HL-60 (cell line): ENCODE measurements around the gene AREG.
A peak's percentile ranks its signal among the peaks of the same experiment; 100 is the strongest.
"Not testable (repeated sequence)": the region's sequence is repeated elsewhere in the genome, so short reads cannot be mapped to it uniquely, and the experiment has no call there.

Source experiments
- DNase-seq, 2 experiments: peaks; one replicate each; pipeline ENCODE4 v3.0.0-alpha.2; 2010 to 2020; ENCODE audit warnings: low read depth in 1 of 2, low spot score in 1 of 2
- H3K27ac ChIP-seq: fragments of 250-450 bp; sonication (Bioruptor Pico); replicated peaks from 2 replicates; pipeline ENCODE4 v1.5.1; 2020; ENCODE audit warnings: mild to moderate bottlenecking, moderate library complexity
- H3K27me3 ChIP-seq: fragments of 250-450 bp; sonication (Bioruptor Pico); 2 replicates; pipeline ENCODE4 v1.5.1; 2021; ENCODE audit warnings: mild to moderate bottlenecking, moderate library complexity; ENCODE audit not compliant: insufficient read depth, poor library complexity, severe bottlenecking
- H3K4me3 ChIP-seq: replicated peaks from 2 replicates; pipeline ENCODE4 v1.5.1; 2011; ENCODE audit warnings: mild to moderate bottlenecking, control low read depth, low read length; ENCODE audit not compliant: insufficient read depth
- GABPA ChIP-seq: IDR thresholded peaks from 2 replicates; pipeline ENCODE4 v1.6.1; 2012; ENCODE audit warnings: low read depth
- POLR2AphosphoS5 ChIP-seq: IDR thresholded peaks from 2 replicates; pipeline ENCODE4 v1.6.1; 2012; ENCODE audit warnings: low read depth
- SPI1 ChIP-seq: IDR thresholded peaks from 2 replicates; pipeline ENCODE4 v1.6.1; 2012; ENCODE audit warnings: low read depth, mild to moderate bottlenecking, borderline replicate concordance
- long read RNA-seq: library from polyadenylated mRNA; unstranded; transcript quantifications from one replicate; pipeline ENCODE4 v2.0.0, GENCODE V29; 2020
- TF ChIP-seq, protein P1 (sequence below): IDR thresholded peaks from one replicate; pipeline ENCODE4 v1.5.1; 2011; ENCODE audit warnings: low read length, control low read depth, inconsistent platforms; ENCODE audit not compliant: insufficient read depth
- TF ChIP-seq, protein P2 (sequence below): IDR thresholded peaks from 2 replicates; pipeline ENCODE4 v1.6.1; 2012; ENCODE audit warnings: low read depth; ENCODE audit not compliant: insufficient replicate concordance

AREG gene, protein sequence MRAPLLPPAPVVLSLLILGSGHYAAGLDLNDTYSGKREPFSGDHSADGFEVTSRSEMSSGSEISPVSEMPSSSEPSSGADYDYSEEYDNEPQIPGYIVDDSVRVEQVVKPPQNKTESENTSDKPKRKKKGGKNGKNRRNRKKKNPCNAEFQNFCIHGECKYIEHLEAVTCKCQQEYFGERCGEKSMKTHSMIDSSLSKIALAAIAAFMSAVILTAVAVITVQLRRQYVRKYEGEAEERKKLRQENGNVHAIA
- long read RNA-seq: 0 reads

DNA sequence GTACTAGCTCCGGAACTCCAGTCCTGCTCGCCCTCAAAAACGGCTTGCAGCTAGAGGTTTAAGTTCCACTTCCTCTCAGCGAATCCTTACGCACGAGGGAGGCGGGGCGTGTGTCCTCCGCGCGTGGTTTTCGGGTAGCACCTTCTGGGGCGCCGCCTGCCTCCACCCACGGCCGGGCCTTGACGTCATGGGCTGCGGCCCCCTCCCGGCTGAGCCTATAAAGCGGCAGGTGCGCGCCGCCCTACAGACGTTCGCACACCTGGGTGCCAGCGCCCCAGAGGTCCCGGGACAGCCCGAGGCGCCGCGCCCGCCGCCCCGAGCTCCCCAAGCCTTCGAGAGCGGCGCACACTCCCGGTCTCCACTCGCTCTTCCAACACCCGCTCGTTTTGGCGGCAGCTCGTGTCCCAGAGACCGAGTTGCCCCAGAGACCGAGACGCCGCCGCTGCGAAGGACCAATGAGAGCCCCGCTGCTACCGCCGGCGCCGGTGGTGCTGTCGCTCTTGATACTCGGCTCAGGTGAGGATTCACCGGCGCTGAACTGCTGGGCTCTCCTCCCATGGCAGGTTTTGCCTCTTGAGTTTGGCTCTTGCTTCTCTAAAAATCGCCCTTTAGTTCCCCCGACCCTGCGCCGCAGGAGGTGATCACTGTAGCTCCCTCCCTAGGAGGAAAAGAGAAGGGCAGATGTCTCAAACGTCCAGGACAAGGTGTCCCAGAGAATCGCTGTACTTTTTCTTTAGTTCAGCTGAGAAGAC, at the start of gene AREG:
Gene AREG, plus strand, starts transcription at position 246 of the 752 bp plus-strand sequence. Its CDS starts 210 bp downstream, at position 456.
- peak within 1 kb of the TSS; percentile 79 for H3K27ac ChIP-seq
- no peaks in the 10 kb centered on the region for H3K27me3 ChIP-seq
- H3K4me3 ChIP-seq: peak within 1 kb of the TSS; percentile 79
- DNase-seq: peak; percentile 83 to 92
- TF ChIP-seq, protein P1, sequence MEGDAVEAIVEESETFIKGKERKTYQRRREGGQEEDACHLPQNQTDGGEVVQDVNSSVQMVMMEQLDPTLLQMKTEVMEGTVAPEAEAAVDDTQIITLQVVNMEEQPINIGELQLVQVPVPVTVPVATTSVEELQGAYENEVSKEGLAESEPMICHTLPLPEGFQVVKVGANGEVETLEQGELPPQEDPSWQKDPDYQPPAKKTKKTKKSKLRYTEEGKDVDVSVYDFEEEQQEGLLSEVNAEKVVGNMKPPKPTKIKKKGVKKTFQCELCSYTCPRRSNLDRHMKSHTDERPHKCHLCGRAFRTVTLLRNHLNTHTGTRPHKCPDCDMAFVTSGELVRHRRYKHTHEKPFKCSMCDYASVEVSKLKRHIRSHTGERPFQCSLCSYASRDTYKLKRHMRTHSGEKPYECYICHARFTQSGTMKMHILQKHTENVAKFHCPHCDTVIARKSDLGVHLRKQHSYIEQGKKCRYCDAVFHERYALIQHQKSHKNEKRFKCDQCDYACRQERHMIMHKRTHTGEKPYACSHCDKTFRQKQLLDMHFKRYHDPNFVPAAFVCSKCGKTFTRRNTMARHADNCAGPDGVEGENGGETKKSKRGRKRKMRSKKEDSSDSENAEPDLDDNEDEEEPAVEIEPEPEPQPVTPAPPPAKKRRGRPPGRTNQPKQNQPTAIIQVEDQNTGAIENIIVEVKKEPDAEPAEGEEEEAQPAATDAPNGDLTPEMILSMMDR: peak; percentile 58
- peak; percentile 58; the same call in 1 of the 2 replicates for TF ChIP-seq POLR2AphosphoS5
- TF ChIP-seq GABPA: 0 out of 2 replicates have a peak, but pooled peaks have one; percentile 36
- TF ChIP-seq, protein P2, sequence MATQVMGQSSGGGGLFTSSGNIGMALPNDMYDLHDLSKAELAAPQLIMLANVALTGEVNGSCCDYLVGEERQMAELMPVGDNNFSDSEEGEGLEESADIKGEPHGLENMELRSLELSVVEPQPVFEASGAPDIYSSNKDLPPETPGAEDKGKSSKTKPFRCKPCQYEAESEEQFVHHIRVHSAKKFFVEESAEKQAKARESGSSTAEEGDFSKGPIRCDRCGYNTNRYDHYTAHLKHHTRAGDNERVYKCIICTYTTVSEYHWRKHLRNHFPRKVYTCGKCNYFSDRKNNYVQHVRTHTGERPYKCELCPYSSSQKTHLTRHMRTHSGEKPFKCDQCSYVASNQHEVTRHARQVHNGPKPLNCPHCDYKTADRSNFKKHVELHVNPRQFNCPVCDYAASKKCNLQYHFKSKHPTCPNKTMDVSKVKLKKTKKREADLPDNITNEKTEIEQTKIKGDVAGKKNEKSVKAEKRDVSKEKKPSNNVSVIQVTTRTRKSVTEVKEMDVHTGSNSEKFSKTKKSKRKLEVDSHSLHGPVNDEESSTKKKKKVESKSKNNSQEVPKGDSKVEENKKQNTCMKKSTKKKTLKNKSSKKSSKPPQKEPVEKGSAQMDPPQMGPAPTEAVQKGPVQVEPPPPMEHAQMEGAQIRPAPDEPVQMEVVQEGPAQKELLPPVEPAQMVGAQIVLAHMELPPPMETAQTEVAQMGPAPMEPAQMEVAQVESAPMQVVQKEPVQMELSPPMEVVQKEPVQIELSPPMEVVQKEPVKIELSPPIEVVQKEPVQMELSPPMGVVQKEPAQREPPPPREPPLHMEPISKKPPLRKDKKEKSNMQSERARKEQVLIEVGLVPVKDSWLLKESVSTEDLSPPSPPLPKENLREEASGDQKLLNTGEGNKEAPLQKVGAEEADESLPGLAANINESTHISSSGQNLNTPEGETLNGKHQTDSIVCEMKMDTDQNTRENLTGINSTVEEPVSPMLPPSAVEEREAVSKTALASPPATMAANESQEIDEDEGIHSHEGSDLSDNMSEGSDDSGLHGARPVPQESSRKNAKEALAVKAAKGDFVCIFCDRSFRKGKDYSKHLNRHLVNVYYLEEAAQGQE: peak; percentile 7
- peak; percentile 97 for TF ChIP-seq SPI1

DNA sequence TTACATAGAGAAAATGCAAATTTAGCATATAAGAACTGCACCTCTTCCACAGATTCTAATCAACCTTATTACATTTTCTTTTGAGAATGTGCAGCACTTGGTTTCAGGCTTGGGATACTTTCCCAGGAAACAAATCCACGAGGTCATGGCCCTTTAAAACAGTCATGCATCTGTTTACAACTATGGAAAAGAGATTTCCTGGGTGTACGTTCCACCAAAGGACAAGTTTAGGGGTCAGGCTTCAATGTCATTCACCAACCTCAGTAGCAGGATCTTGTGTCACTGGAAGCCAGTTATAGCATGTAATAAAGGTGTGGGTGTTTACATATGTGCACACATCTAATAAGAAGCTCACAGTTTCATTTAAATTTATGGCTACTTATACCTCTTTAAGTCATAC, 49.3 kb upstream of the AREG start:
- Histone ChIP-seq H3K27ac (no peak overlapping the region), H3K27me3 (no peaks in the 10 kb centered on the region), H3K4me3 (no peak overlapping the region)
- DNase-seq: no peak
- TF ChIP-seq, protein P2: no peak
- TF ChIP-seq, protein P1: no peak

DNA sequence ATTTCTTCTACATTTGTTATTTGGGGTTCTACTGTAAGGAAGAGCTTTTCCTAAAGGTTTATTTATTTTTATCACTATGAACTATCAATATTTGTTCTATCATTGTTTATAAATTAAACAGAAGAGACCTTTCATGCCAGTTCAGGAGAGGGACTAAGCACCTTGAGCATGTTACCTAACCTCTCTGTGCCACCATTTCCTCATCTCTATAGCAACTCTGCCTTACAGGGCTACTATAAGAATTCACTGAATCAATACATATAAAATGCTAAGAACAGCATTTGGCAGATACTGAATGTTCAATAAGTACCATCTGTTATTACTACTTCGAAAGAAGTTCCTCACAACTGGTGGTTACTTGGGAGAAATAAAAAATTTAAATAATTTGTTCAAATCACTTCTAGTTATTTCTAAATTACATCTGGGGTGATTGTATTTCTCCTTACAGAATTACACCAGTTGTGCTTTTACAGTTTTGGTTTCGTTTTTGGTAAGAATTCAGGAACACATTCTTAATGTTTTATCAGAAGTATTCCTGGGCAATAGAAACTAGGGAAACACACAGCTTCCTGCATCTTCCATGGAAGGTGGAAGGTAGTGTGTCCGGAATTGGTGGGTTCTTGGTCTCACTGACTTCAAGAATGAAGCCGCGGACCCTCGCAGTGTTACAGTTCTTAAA, 47.0 kb upstream of the AREG start:
- Histone ChIP-seq H3K27me3 (no peaks in the 10 kb centered on the region), H3K4me3 (peak overlapping the region; percentile 50), H3K27ac (peak overlapping the region; percentile 74)
- TF ChIP-seq, protein P1: no peak
- TF ChIP-seq SPI1 (no peak), POLR2AphosphoS5 (no peak), GABPA (no peak)
- TF ChIP-seq, protein P2: no peak
- DNase-seq: peak in 1 of 2 experiments; percentile 7

DNA sequence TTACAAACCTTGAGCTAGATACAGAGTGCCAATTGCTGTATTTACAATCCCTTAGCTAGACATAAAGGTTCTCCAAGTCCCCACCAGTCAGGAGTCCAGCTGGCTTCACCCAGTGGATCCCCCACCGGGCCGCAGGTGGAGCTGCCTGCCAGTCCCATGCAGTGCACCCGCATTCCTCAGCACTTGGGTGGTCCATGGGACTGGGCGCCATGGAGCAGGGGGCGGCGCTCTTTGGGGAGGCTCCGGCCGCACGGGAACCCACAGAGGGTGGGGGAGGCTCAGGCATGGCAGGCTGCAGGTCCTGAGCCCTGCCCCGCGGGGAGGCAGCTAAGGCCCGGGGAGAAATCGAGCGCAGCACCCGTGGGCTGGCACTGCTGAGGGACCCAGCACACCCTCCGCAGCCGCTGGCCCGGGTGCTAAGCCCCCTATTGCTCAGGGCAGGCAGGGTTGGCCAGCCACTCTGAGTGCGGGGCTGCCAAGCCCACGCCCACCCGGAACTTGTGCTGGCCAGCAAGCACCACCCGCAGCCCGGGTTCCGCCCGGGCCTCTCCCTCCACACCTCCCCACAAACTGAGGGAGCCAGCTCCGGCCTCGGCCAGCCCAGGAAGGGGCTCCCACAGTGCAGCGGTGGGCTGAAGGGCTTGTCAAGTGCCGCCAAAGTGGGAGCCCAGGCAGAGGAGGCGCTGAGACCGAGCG, 45.9 kb upstream of the AREG start:
- DNase-seq, H3K27ac ChIP-seq, H3K27me3 ChIP-seq, H3K4me3 ChIP-seq: not testable (repeated sequence)
